Keratinocyte (primary cell): ENCODE data around the gene MTA2. TPM values are rescaled to one million over a fixed set of nuclear protein-coding genes. Genes with fewer than 3 reads are reported as not detected.
"Not testable (repeated sequence)": the region's sequence is repeated elsewhere in the genome, so short reads cannot be mapped to it uniquely, and the experiment has no call there.

Experiments used
- DNase-seq: peaks from one replicate; pipeline ENCODE4 v3.0.0-alpha.2; 2011; ENCODE audit warnings: low read depth, missing footprints, low spot score
- FAIRE-seq: peaks from 2 replicates; lab custom pipeline; 2011; peaks lifted over from hg19 to GRCh38; lab: Jason Lieb, UNC
- H2AFZ ChIP-seq: 2 replicates; pipeline ENCODE4 v1.6.0; 2012; ENCODE audit warnings: low read length, control low read depth, inconsistent platforms; ENCODE audit not compliant: control insufficient read depth
- H3K27ac ChIP-seq: 2 replicates; pipeline ENCODE4 v1.5.1; 2011; ENCODE audit warnings: low read length; ENCODE audit not compliant: control insufficient read depth, insufficient read depth
- H3K27me3 ChIP-seq: 3 replicates; pipeline ENCODE4 v1.6.0; 2011; ENCODE audit warnings: low read length; ENCODE audit not compliant: control insufficient read depth, insufficient read depth; ENCODE audit errors: extremely low read depth
- H3K36me3 ChIP-seq, 2 experiments: 2 replicates in 1 of 2; 3 replicates in 1 of 2; pipeline ENCODE4 v1.5.1; 2011; ENCODE audit warnings: low read length in 2 of 2, mild to moderate bottlenecking in 1 of 2; ENCODE audit not compliant: control insufficient read depth in 2 of 2, insufficient read depth in 2 of 2; ENCODE audit errors: extremely low read depth in 1 of 2
- H3K4me1 ChIP-seq: 3 replicates; pipeline ENCODE4 v1.5.1; 2011; ENCODE audit warnings: low read length; ENCODE audit not compliant: control insufficient read depth, insufficient read depth; ENCODE audit errors: extremely low read depth
- H3K4me2 ChIP-seq: 3 replicates; pipeline ENCODE4 v1.6.0; 2011; ENCODE audit warnings: low read depth, low read length; ENCODE audit not compliant: control insufficient read depth, insufficient read depth; ENCODE audit errors: extremely low read depth
- H3K4me3 ChIP-seq, 3 experiments: fragments of 200-600 bp in 1 of 3; sonication (generic) in 1 of 3; 2 replicates in 2 of 3; 3 replicates in 1 of 3; pipeline ENCODE4 v1.5.1; 2011 to 2016; ENCODE audit warnings: low read length in 3 of 3, mild to moderate bottlenecking in 3 of 3, control low read depth in 2 of 3, inconsistent platforms in 1 of 3, low read depth in 1 of 3, mixed read lengths in 1 of 3, mixed run types in 1 of 3, moderate library complexity in 1 of 3; ENCODE audit not compliant: control insufficient read depth in 2 of 3, insufficient read depth in 2 of 3; ENCODE audit errors: extremely low read depth in 1 of 3
- H3K79me2 ChIP-seq: 2 replicates; pipeline ENCODE4 v1.6.0; 2012; ENCODE audit warnings: low read length; ENCODE audit not compliant: control insufficient read depth, insufficient read depth
- H3K9ac ChIP-seq: 3 replicates; pipeline ENCODE4 v1.6.0; 2011; ENCODE audit warnings: low read length; ENCODE audit not compliant: control insufficient read depth, insufficient read depth; ENCODE audit errors: extremely low read depth
- H3K9me1 ChIP-seq: 3 replicates; pipeline ENCODE4 v1.6.0; 2011; ENCODE audit warnings: low read length; ENCODE audit not compliant: control insufficient read depth, insufficient read depth; ENCODE audit errors: extremely low read depth
- H3K9me3 ChIP-seq: 2 replicates; pipeline ENCODE4 v1.5.1; 2012; ENCODE audit warnings: low read depth, low read length; ENCODE audit not compliant: control insufficient read depth
- H4K20me1 ChIP-seq: 3 replicates; pipeline ENCODE4 v1.6.0; 2011; ENCODE audit warnings: low read length; ENCODE audit not compliant: control insufficient read depth, insufficient read depth; ENCODE audit errors: extremely low read depth
- EZH2 ChIP-seq: IDR thresholded peaks from one replicate; pipeline ENCODE4 v1.6.1; 2012; ENCODE audit warnings: inconsistent platforms, mild to moderate bottlenecking, low read length, moderate library complexity
- dilution Hi-C: fragments of 300-500 bp; cut with MboI; formaldehyde crosslinking; loops from one replicate; pipeline ENCODE4 v1.7.0; 2020; ENCODE audit warnings: low sequenced_read_pairs; ENCODE audit not compliant: extremely low pct_ligation_motif_present
- polyA plus RNA-seq, 5 experiments: library from polyadenylated mRNA; depleted of rRNA in 3 of 5; stranded (reverse) in 3 of 5; stranded (forward) in 1 of 5; unstranded in 1 of 5; fragments of >200 nt; gene quantifications; 1 replicate in 1 of 5; 2 replicates in 3 of 5; 3 replicates in 1 of 5; pipeline versions ENCODE4 v1.2.1 to v1.2.3, GENCODE V29; 2011 to 2012; ENCODE audit warnings: missing spikeins in 2 of 5, low read depth in 1 of 5, low replicate concordance in 1 of 5
- TF ChIP-seq, protein P1 (sequence below), 3 experiments: IDR thresholded peaks in 1 of 3; conservative IDR thresholded peaks in 1 of 3; optimal IDR thresholded peaks in 1 of 3; 2 replicates in 2 of 3; 3 replicates in 1 of 3; pipeline versions ENCODE3 to v1.5.1; 2011; ENCODE audit warnings: low read length in 3 of 3, mild to moderate bottlenecking in 3 of 3, moderate library complexity in 2 of 3, control low read depth in 1 of 3, inconsistent platforms in 1 of 3; ENCODE audit not compliant: insufficient read depth in 2 of 3; ENCODE audit errors: extremely low read depth in 1 of 3

The MTA2 gene
- polyA plus RNA-seq, 1 donor (not counting 4 experiments of a cell fraction or from before 2014, with no cell fraction given), result 39.7 TPM

DNA sequence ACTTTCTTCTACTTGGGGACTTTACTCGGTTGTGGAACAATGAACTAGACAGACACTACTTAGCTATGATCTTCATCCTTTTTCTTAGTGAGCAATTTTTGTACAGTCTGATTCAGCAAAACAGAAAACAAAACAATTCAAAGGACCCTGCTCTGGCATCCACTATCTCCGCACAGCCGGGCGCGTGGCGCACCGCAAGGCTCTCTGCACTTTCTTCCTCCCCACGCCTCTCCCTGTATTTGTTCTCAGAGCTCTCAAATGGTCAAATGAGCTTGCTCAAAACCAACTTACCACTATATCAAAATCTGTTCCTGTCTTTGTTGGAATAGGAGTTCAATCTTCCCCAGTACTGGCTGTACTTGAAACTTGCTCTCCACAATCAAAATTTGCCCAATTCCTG, 35.4 kb downstream of the MTA2 start:
- Histone ChIP-seq H2AFZ (no peak overlapping the region), H3K27ac (no peak overlapping the region), H3K27me3 (no peaks in the 10 kb centered on the region), H3K9me1 (peaks cover 2% of the 10 kb centered on the region), H3K9ac (no peak overlapping the region), H3K4me2 (no peak overlapping the region), H3K9me3 (no peaks in the 10 kb centered on the region), H3K4me1 (peaks cover 18% of the 10 kb centered on the region), H3K36me3 (peaks cover 36% of the 10 kb centered on the region in 2 experiments), H3K4me3 (no peak overlapping the region), H3K79me2 (peaks cover 73% of the 10 kb centered on the region), H4K20me1 (peaks cover 25% of the 10 kb centered on the region)
- FAIRE-seq, result no peak
- TF ChIP-seq, protein P1, sequence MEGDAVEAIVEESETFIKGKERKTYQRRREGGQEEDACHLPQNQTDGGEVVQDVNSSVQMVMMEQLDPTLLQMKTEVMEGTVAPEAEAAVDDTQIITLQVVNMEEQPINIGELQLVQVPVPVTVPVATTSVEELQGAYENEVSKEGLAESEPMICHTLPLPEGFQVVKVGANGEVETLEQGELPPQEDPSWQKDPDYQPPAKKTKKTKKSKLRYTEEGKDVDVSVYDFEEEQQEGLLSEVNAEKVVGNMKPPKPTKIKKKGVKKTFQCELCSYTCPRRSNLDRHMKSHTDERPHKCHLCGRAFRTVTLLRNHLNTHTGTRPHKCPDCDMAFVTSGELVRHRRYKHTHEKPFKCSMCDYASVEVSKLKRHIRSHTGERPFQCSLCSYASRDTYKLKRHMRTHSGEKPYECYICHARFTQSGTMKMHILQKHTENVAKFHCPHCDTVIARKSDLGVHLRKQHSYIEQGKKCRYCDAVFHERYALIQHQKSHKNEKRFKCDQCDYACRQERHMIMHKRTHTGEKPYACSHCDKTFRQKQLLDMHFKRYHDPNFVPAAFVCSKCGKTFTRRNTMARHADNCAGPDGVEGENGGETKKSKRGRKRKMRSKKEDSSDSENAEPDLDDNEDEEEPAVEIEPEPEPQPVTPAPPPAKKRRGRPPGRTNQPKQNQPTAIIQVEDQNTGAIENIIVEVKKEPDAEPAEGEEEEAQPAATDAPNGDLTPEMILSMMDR (optimal IDR thresholded peaks at IDR 0.05 in 1 of 3, IDR thresholded peaks at IDR 0.05 in 1 of 3, conservative IDR thresholded peaks at IDR 0.05 in 1 of 3; ENCODE audit: extremely low read depth in 1 of 3, insufficient read depth in 2 of 3, low read length in 3 of 3), result no peak
- no peak for TF ChIP-seq EZH2
- dilution Hi-C loops, result no loop called here
- no peak for DNase-seq

DNA sequence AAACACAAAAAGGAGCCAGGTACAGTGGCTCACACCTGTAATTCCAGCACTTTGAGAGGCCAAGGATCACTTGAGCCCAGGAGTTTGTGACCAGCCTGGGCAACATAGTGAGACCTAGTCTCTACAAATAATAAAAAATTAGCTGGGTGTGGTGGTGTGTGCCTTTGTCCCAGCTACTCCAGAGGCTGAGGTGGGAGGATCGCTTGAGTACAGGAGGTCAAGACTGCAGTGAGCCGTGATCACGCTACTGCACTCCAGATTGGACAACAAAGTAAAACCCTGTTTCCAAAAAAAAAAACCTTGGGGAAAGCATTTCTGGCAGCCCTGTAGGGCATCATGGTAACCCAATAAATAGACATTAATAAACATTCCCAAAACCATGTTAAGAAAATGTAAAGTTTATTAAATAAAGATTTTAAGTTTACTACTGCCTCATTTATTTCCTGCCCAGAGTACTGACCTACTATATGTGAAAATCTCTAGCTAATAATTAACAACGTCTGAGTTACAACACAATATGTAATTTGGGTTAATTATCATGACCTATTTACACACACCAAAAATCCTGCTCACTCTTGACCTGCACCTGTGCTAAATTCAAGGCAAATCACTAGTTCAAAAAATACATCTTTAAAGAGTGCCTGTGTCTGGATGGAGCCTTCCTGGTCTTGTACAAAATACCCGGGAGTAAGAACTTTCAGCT, 36.4 kb downstream of the MTA2 start:
- H3K9ac ChIP-seq, result no peak overlapping the region
- H3K4me2 ChIP-seq, result no peak overlapping the region
- H3K27ac ChIP-seq, result no peak overlapping the region
- H3K27me3 ChIP-seq, result no peaks in the 10 kb centered on the region
- peaks cover 21% of the 10 kb centered on the region for H4K20me1 ChIP-seq
- H3K79me2 ChIP-seq, result peaks cover 63% of the 10 kb centered on the region
- H3K9me1 ChIP-seq, result peaks cover 2% of the 10 kb centered on the region
- TF ChIP-seq EZH2, result no peak
- TF ChIP-seq, protein P1 (optimal IDR thresholded peaks at IDR 0.05 in 1 of 3, IDR thresholded peaks at IDR 0.05 in 1 of 3, conservative IDR thresholded peaks at IDR 0.05 in 1 of 3; ENCODE audit: extremely low read depth in 1 of 3, insufficient read depth in 2 of 3, low read length in 3 of 3), result no peak
- dilution Hi-C loops, result no loop called here
- H2AFZ ChIP-seq, result no peak overlapping the region
- FAIRE-seq, result no peak
- H3K4me1 ChIP-seq, result peaks cover 24% of the 10 kb centered on the region
- peaks cover 27 to 32% of the 10 kb centered on the region in 2 experiments for H3K36me3 ChIP-seq
- no peaks in the 10 kb centered on the region for H3K9me3 ChIP-seq
- H3K4me3 ChIP-seq, result no peak overlapping the region
- DNase-seq, result no peak

DNA sequence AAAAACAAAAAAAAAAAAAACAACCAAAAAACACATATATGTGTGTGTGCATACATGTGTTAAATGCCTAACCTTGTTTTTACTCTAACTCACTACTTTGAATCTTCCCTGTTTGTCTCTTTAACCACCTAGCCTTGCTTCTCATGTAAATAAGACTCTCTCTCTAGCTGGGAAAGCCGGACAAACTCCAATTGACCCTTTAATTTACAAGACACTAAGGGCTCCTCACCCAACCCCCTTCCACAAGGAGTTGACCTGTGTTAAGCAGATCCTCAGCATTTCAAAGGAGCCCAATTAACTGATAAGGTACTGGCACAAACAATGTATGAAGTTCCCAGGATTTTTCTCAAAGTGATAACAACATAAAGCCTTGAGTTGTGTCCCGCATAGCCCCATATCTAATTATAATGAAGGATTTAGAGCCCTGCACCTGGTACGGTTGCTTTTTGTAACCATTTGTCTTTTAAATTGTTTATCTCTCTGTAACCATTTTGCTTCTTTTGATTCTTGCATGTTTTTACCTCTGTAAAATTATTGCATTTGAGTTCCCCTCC, 39.9 kb downstream of the MTA2 start:
- Histone ChIP-seq H3K4me1 (peaks cover 57% of the 10 kb centered on the region), H3K36me3 (peaks cover 18 to 44% of the 10 kb centered on the region in 2 experiments), H3K27ac (peak overlapping the region; percentile 28), H3K79me2 (peaks cover 37% of the 10 kb centered on the region), H4K20me1 (peaks cover 17% of the 10 kb centered on the region)
- FAIRE-seq, DNase-seq, H3K9me1 ChIP-seq, H3K27me3 ChIP-seq, H3K9ac ChIP-seq, H3K4me3 ChIP-seq, H2AFZ ChIP-seq, dilution Hi-C loops, H3K9me3 ChIP-seq, H3K4me2 ChIP-seq: not testable (repeated sequence)
